HG03139 (cell line): ENCODE results near the gene KRT76.

Source experiments
- ATAC-seq: cut with Tn5 transposase; IDR thresholded peaks from one replicate; pipeline ENCODE4 v1.9.1; 2021; ENCODE audit not compliant: unreplicated experiment

Gene KRT76

GRCh38 chr12:52776913-52777395 lies at the start of gene KRT76:
Gene KRT76, minus strand, starts transcription at chr12:52777345. Its CDS starts 54 bp downstream, at chr12:52777291.
- ATAC-seq: no peak

- ATAC-seq: no peak
Measured at GRCh38 chr12:52825961-52826360, 48.8 kb upstream of the KRT76 start.

GRCh38 chr12:52824741-52825410 lies 47.7 kb upstream of the KRT76 start:
- ATAC-seq: no peak

GRCh38 chr12:52823761-52824450 lies 46.8 kb upstream of the KRT76 start:
- no peak for ATAC-seq

GRCh38 chr12:52822771-52823510 lies 45.8 kb upstream of the KRT76 start:
- ATAC-seq: no peak

GRCh38 chr12:52821826-52822660 lies 44.9 kb upstream of the KRT76 start:
- no peak for ATAC-seq

- no peak for ATAC-seq
Measured at GRCh38 chr12:52821071-52821730, 44.1 kb upstream of the KRT76 start.

GRCh38 chr12:52820521-52820920 lies 43.4 kb upstream of the KRT76 start:
- ATAC-seq: no peak

- ATAC-seq: no peak
Measured at GRCh38 chr12:52819731-52820510, 42.8 kb upstream of the KRT76 start.

- no peak for ATAC-seq
Measured at GRCh38 chr12:52818887-52819420, 41.8 kb upstream of the KRT76 start.

GRCh38 chr12:52818388-52818787 lies 41.2 kb upstream of the KRT76 start:
- no peak for ATAC-seq

- no peak for ATAC-seq
Measured at GRCh38 chr12:52817699-52818238, 40.6 kb upstream of the KRT76 start.

- ATAC-seq: no peak
Measured at GRCh38 chr12:52817003-52817698, 40.0 kb upstream of the KRT76 start.

- no peak for ATAC-seq
Measured at GRCh38 chr12:52815676-52816588, 38.8 kb upstream of the KRT76 start.

- ATAC-seq: no peak
Measured at GRCh38 chr12:52815161-52815560, 38.0 kb upstream of the KRT76 start.

- no peak for ATAC-seq
Measured at GRCh38 chr12:52814710-52815155, 37.6 kb upstream of the KRT76 start.
